Subcutaneous adipose tissue (tissue), 4 donors: ENCODE results near the gene CENPN. TPM values are rescaled to one million over a fixed set of nuclear protein-coding genes. Genes with fewer than 3 reads are reported as not detected.

Experiments used
- small RNA-seq: library from RNA; depleted of rRNA; stranded (forward); fragments of <200 nt; gene quantifications from one replicate; pipeline ENCODE3, GENCODE V24; 2016
- total RNA-seq, 4 donors: library from RNA; depleted of rRNA; stranded (reverse); fragments of >200 nt; gene quantifications; one replicate each; pipeline ENCODE4 v1.1.0, GENCODE V29; 2016
- TF ChIP-seq, protein P1 (sequence below): fragments of 450-650 bp; IDR thresholded peaks from one replicate; pipeline ENCODE4 v1.5.1; 2016; ENCODE audit warnings: low read depth, mild to moderate bottlenecking, control low read depth, antibody characterized with exemption, moderate library complexity

The CENPN gene
- total RNA-seq, 4 donors from 2014 or later = 4.9 to 9.1 (median 6.7) TPM

- TF ChIP-seq, protein P1, sequence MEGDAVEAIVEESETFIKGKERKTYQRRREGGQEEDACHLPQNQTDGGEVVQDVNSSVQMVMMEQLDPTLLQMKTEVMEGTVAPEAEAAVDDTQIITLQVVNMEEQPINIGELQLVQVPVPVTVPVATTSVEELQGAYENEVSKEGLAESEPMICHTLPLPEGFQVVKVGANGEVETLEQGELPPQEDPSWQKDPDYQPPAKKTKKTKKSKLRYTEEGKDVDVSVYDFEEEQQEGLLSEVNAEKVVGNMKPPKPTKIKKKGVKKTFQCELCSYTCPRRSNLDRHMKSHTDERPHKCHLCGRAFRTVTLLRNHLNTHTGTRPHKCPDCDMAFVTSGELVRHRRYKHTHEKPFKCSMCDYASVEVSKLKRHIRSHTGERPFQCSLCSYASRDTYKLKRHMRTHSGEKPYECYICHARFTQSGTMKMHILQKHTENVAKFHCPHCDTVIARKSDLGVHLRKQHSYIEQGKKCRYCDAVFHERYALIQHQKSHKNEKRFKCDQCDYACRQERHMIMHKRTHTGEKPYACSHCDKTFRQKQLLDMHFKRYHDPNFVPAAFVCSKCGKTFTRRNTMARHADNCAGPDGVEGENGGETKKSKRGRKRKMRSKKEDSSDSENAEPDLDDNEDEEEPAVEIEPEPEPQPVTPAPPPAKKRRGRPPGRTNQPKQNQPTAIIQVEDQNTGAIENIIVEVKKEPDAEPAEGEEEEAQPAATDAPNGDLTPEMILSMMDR = no peak
These were observed 74.0 kb downstream of the CENPN start for GRCh38 chr16:81081014-81081413.

Small RNA genes within 50 kb of the gene (small RNA-seq; reads per million reads assigned to genes)
- not detected for gene AC092718.3

Other genes starting within 250 kb of the CENPN start
- gene CDYL2, start 202.6 kb upstream of the CENPN start, total RNA-seq = 10 to 100 TPM in 2 of 4 donors, 1 to 10 TPM in 2; 5.9 to 13.5 (median 9.2) TPM
- 10 to 100 TPM; 26.2 to 46.9 (median 36.3) TPM for gene CMC2, start 329 bp upstream of the CENPN start, total RNA-seq
- 10 to 100 TPM; 26.9 to 55.8 (median 36.4) TPM for gene ATMIN, start 28.6 kb downstream of the CENPN start, total RNA-seq
- 1 to 10 TPM in 1 of 4 donors, under 1 TPM in 1, not detected in 2; 0.82 to 1.3 TPM for gene C16orf46, start 70.0 kb downstream of the CENPN start, total RNA-seq
- 10 to 100 TPM; 22.8 to 57.1 (median 41.5) TPM for gene GCSH, start 89.2 kb downstream of the CENPN start, total RNA-seq
- gene BCO1, start 231.5 kb downstream of the CENPN start, total RNA-seq = not detected